ENCODE data around the gene C14orf180. TPM values are rescaled to one million over a fixed set of nuclear protein-coding genes. Genes with fewer than 3 reads are reported as not detected.

C14orf180 gene
- total RNA-seq, 1 donor from 2014 or later: 1.7 TPM

DNA sequence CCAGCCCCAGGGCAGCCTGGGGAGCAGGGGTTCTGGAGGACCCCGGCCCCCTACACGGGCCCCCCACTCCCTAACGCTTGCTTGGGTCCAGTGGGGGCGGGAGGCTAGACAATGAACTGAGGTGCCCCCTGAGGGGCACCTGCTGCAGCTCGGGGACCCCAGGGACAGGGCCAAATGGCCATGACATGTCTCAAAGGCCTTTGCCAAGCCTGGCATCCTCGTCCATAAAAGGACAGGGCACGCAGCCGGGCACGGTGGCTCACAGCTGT lies 11.7 kb upstream of the C14orf180 start:
- Histone ChIP-seq H3K27ac (no peak overlapping the region), H3K4me3 (no peak overlapping the region), H3K4me1 (peaks cover 12% of the 10 kb centered on the region), H3K36me3 (no peaks in the 10 kb centered on the region), H3K9me3 (no peaks in the 10 kb centered on the region), H3K27me3 (peaks cover 3% of the 10 kb centered on the region)
- intact Hi-C loops (cut with DNase I): loop anchor here (10.0 kb wide), 2 partner anchors 433 to 483 kb away; partner anchors contain the start of genes ASPG and KIF26A
- TF ChIP-seq, protein P1, sequence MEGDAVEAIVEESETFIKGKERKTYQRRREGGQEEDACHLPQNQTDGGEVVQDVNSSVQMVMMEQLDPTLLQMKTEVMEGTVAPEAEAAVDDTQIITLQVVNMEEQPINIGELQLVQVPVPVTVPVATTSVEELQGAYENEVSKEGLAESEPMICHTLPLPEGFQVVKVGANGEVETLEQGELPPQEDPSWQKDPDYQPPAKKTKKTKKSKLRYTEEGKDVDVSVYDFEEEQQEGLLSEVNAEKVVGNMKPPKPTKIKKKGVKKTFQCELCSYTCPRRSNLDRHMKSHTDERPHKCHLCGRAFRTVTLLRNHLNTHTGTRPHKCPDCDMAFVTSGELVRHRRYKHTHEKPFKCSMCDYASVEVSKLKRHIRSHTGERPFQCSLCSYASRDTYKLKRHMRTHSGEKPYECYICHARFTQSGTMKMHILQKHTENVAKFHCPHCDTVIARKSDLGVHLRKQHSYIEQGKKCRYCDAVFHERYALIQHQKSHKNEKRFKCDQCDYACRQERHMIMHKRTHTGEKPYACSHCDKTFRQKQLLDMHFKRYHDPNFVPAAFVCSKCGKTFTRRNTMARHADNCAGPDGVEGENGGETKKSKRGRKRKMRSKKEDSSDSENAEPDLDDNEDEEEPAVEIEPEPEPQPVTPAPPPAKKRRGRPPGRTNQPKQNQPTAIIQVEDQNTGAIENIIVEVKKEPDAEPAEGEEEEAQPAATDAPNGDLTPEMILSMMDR (IDR thresholded peaks at IDR 0.05): no peak
- TF ChIP-seq POLR2AphosphoS5 (IDR thresholded peaks at IDR 0.05; ENCODE audit: insufficient read depth in 1 of 2, low read depth in 1 of 2) (no peak), POLR2A (IDR thresholded peaks at IDR 0.05) (no peak)
- DNase-seq (ENCODE audit: extremely low spot score in 2 of 2): no peak

DNA sequence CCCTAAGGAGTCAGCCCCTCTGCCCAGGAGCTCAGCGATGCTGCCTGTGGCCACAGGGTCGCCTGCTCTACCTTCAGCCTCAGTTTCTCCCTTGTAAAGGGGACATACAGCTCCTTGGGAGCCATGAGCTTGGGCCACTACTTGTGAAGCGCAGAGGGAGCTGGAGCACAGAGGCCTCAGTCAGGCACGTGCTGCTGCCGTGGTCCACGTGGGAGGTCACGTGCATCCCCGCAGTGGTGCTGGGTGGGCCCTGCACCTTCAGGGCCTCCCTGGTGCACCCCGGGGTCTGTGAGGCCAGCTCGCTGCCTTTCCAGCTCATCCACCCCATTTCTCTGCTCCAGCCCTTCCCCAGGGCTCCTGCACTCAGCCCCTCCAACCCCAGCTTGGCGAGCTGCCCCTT lies 10.9 kb upstream of the C14orf180 start:
- intact Hi-C loops (cut with DNase I): loop anchor here (10.0 kb wide), 2 partner anchors 434 to 484 kb away; partner anchors contain the start of genes ASPG and KIF26A
- TF ChIP-seq, protein P1 (IDR thresholded peaks at IDR 0.05): no peak
- TF ChIP-seq POLR2AphosphoS5 (IDR thresholded peaks at IDR 0.05; ENCODE audit: insufficient read depth in 1 of 2, low read depth in 1 of 2) (no peak), POLR2A (IDR thresholded peaks at IDR 0.05) (no peak)
- peaks cover 9% of the 10 kb centered on the region for H3K4me1 ChIP-seq
- H3K27me3 ChIP-seq: peaks cover 3% of the 10 kb centered on the region
- H3K36me3 ChIP-seq: no peaks in the 10 kb centered on the region
- DNase-seq (ENCODE audit: extremely low spot score in 2 of 2): no peak
- no peaks in the 10 kb centered on the region for H3K9me3 ChIP-seq
- H3K4me3 ChIP-seq: no peak overlapping the region
- no peak overlapping the region for H3K27ac ChIP-seq

DNA sequence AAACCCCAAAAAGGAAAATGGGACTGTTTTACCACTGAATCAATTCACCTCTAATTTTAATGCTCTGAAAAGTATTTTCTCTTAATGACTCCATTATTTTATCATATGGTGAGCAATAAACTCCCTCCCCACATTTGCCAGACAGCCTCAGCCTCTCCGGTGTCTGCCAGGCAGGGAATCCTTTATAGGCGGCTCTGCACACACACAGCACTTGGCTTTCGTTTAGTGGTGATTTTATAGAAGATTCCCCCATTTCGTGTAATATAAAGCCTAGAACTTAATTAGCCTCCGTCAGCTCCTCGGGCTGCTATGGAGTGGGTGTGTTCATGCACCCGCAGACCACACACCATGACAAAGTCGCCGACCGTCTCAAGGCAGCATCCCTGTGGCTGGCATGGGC lies 10.1 kb upstream of the C14orf180 start:
- TF ChIP-seq POLR2AphosphoS5 (IDR thresholded peaks at IDR 0.05; ENCODE audit: insufficient read depth in 1 of 2, low read depth in 1 of 2): no peak
- TF ChIP-seq, protein P1 (IDR thresholded peaks at IDR 0.05): no peak
- no peak for TF ChIP-seq POLR2A (IDR thresholded peaks at IDR 0.05)
- Histone ChIP-seq H3K27ac (no peak overlapping the region), H3K36me3 (no peaks in the 10 kb centered on the region), H3K4me3 (no peak overlapping the region), H3K9me3 (no peaks in the 10 kb centered on the region), H3K27me3 (peaks cover 3% of the 10 kb centered on the region), H3K4me1 (peaks cover 2% of the 10 kb centered on the region)
- intact Hi-C loops (cut with DNase I): loop anchor here (10.0 kb wide), 2 partner anchors 435 to 485 kb away; partner anchors contain the start of genes ASPG and KIF26A
- DNase-seq (ENCODE audit: extremely low spot score in 2 of 2): no peak

DNA sequence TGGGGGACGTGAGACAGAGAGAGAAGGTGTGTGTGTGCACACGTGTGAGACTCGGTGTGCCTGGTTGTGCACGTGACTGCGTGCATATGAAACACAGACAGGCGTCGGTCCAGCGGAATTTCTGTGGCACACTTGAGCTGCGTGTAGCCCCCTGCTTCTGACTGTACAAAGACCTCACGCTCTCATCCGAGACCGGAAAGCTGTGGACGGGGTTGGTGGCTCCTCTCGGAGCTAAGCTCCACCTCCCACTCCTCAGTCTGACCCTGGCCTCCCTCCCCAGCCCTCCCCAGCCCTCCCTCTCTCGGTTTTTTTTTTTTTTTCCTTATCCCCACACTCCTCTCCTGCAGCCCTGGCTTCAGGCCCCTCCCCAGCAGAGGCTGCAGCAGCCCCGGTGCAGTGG lies 8.3 kb upstream of the C14orf180 start:
- TF ChIP-seq, protein P1 (IDR thresholded peaks at IDR 0.05): no peak
- no peak for TF ChIP-seq POLR2AphosphoS5 (IDR thresholded peaks at IDR 0.05; ENCODE audit: insufficient read depth in 1 of 2, low read depth in 1 of 2)
- no peak for TF ChIP-seq POLR2A (IDR thresholded peaks at IDR 0.05)
- DNase-seq (ENCODE audit: extremely low spot score in 2 of 2): no peak
- Histone ChIP-seq H3K4me1 (no peaks in the 10 kb centered on the region), H3K27ac (no peak overlapping the region), H3K9me3 (no peaks in the 10 kb centered on the region), H3K36me3 (no peaks in the 10 kb centered on the region), H3K27me3 (peaks cover 3% of the 10 kb centered on the region), H3K4me3 (no peak overlapping the region)
- intact Hi-C loops (cut with DNase I): no loop called here

DNA sequence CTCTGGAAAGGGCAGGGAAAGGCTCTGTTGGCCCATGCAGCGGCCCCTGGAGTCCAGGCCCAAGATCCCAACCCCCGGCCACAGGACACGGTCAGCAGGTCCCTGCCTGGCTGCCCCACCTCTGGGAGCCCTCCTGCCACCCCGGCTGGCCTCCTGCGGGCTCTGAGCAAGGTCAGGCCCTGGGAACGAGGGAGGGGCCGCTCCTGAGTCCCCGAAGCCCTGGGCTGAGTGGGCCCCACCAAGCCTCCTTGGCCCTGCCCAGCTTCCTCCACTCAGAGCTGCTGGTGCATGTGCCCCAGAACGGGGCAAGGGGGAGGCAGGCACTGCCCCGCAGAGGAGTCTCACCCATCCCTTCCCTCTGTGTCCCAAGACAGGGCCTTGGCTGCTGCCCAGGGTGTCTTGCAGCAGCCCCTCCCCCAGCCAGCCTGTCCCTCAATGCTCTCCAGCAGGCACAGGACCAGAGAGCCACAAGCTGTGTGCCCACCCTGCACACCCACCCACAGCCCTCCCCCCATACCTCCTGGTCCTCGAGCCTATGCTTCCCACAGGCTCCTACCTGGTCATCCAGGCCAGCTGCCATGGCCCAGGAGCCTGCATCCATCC lies 7.4 kb upstream of the C14orf180 start:
- peaks cover 3% of the 10 kb centered on the region for H3K27me3 ChIP-seq
- intact Hi-C loops (cut with DNase I): no loop called here

More for the DNA sequence above, 7.4 kb upstream of the C14orf180 start:
- no peak for DNase-seq (ENCODE audit: extremely low spot score in 2 of 2)
- H3K4me1 ChIP-seq: no peaks in the 10 kb centered on the region
- TF ChIP-seq POLR2AphosphoS5 (IDR thresholded peaks at IDR 0.05; ENCODE audit: insufficient read depth in 1 of 2, low read depth in 1 of 2) (no peak), POLR2A (IDR thresholded peaks at IDR 0.05) (no peak)
- TF ChIP-seq, protein P1 (IDR thresholded peaks at IDR 0.05): no peak
- no peaks in the 10 kb centered on the region for H3K36me3 ChIP-seq
- no peaks in the 10 kb centered on the region for H3K9me3 ChIP-seq
- H3K4me3 ChIP-seq: no peak overlapping the region
- no peak overlapping the region for H3K27ac ChIP-seq
